ENCODE data around the gene MICAL3.

GRCh38 chr22:18024956-18025720 lies 777 bp upstream of the MICAL3 start:
- TF ChIP-seq POLR2A (IDR thresholded peaks at IDR 0.05) (no peak), CTCF (IDR thresholded peaks at IDR 0.05) (no peak), EP300 (IDR thresholded peaks at IDR 0.05) (no peak)

All from tibial nerve (tissue), 4 donors.